ENCODE data around the gene B3GALT4.
A peak's percentile ranks its signal among the peaks of the same experiment; 100 is the strongest.

DNA sequence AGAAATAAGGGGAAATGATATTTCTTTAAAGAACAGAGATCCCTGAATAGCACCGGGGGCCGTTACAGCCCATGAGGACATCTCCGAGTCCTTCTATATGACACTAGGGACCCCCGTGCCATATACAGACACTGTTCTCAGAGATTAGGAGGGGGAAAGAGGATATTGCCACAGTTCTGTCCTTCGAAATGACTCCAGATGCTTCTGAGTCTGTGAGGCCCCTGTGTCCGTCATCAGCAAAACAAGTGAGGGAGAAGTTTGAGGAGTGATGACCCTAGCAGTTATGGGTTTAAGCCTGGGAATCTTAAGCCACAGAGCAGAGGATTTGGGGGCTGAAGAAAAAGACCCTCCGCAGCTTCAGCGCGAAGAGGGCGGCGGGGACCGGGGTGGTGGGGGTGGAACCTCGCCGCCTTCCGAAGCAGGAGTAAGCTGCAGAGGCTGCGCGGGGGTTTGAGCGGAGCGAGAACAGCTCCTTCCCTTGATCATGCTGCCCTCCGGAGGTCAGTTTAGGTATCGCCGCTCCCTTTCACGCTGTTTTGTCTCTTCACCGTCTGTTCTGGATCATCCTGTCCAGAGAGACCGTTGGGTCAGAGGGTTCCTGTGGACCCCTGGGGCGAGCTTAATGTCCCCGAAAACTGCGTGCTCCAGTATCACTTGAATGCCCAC, 28.8 kb upstream of the B3GALT4 start:
- TF ChIP-seq, protein P1, sequence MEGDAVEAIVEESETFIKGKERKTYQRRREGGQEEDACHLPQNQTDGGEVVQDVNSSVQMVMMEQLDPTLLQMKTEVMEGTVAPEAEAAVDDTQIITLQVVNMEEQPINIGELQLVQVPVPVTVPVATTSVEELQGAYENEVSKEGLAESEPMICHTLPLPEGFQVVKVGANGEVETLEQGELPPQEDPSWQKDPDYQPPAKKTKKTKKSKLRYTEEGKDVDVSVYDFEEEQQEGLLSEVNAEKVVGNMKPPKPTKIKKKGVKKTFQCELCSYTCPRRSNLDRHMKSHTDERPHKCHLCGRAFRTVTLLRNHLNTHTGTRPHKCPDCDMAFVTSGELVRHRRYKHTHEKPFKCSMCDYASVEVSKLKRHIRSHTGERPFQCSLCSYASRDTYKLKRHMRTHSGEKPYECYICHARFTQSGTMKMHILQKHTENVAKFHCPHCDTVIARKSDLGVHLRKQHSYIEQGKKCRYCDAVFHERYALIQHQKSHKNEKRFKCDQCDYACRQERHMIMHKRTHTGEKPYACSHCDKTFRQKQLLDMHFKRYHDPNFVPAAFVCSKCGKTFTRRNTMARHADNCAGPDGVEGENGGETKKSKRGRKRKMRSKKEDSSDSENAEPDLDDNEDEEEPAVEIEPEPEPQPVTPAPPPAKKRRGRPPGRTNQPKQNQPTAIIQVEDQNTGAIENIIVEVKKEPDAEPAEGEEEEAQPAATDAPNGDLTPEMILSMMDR (conservative IDR thresholded peaks at IDR 0.05; ENCODE audit: low read depth, low read length) = peak; percentile 83
- no peak for TF ChIP-seq EZH2phosphoT487 (IDR thresholded peaks at IDR 0.05; ENCODE audit: borderline replicate concordance, low read length)

Data from PC-3 (cell line).